Endothelial cell of umbilical vein (primary cell): ENCODE measurements around the gene TYSND1.

Experiments
- CTCF ChIP-seq, 2 donors: IDR thresholded peaks; 1 replicate in 1 of 2; 2 replicates in 1 of 2; pipeline ENCODE4 v1.5.1; 2011; ENCODE audit warnings: low read length in 2 of 2, mild to moderate bottlenecking in 2 of 2, moderate library complexity in 2 of 2, control low read depth in 1 of 2, inconsistent platforms in 1 of 2, low read depth in 1 of 2; ENCODE audit not compliant: insufficient read depth in 1 of 2; ENCODE audit errors: extremely low read depth in 1 of 2
- EZH2 ChIP-seq: IDR thresholded peaks from 2 replicates; pipeline ENCODE4 v1.6.1; 2012; ENCODE audit warnings: borderline replicate concordance, low read depth, mild to moderate bottlenecking, moderate library complexity, low read length, inconsistent platforms; ENCODE audit not compliant: severe bottlenecking
- MYC ChIP-seq: IDR thresholded peaks from one replicate; pipeline ENCODE4 v1.6.1; 2011; ENCODE audit warnings: mild to moderate bottlenecking, low read depth, low read length
- POLR2A ChIP-seq: IDR thresholded peaks from 2 replicates; pipeline ENCODE4 v1.6.1; 2012; ENCODE audit warnings: low read depth, mild to moderate bottlenecking, control low read depth, low read length
- POLR2AphosphoS5 ChIP-seq: IDR thresholded peaks from 2 replicates; pipeline ENCODE4 v1.6.1; 2012; ENCODE audit warnings: low read depth, mild to moderate bottlenecking, control low read depth, low read length, moderate library complexity; ENCODE audit not compliant: insufficient read depth

GRCh38 chr10:70106958-70107791 is 39.3 kb downstream of the TYSND1 start:
- TF ChIP-seq POLR2AphosphoS5: no peak
- peak; percentile 51 to 63 for TF ChIP-seq CTCF (IDR thresholded peaks at IDR 0.05; ENCODE audit: extremely low read depth in 1 of 2, insufficient read depth in 1 of 2, low read depth in 1 of 2, low read length in 2 of 2)
- no peak for TF ChIP-seq POLR2A
- TF ChIP-seq EZH2: no peak
- no peak for TF ChIP-seq MYC
